SK-N-MC (cell line): Measurements from ENCODE around the gene TCOF1.

Source experiments
- EZH2 ChIP-seq: fragments of 200-600 bp; sonication (generic); IDR thresholded peaks from one replicate; pipeline ENCODE4 v1.6.1; 2017; ENCODE audit warnings: antibody characterized with exemption
- POLR2AphosphoS5 ChIP-seq: IDR thresholded peaks from 2 replicates; pipeline ENCODE4 v1.6.1; 2012; ENCODE audit warnings: mild to moderate bottlenecking, low read depth, low read length, borderline replicate concordance

- no peak for TF ChIP-seq POLR2AphosphoS5
- no peak for TF ChIP-seq EZH2
These were observed 14.9 kb upstream of the TCOF1 start for GRCh38 chr5:150342583-150342982.
